Spleen (tissue), 7 donors: ENCODE data around the gene FRYL.

Source experiments
- CTCF ChIP-seq, 11 experiments: fragments of 200-600 bp in 7 of 11; fragments of 450-650 bp in 4 of 11; sonication (generic) in 4 of 11; IDR thresholded peaks in 8 of 11; conservative IDR thresholded peaks in 3 of 11; 1 replicate in 7 of 11; 2 replicates in 4 of 11; pipeline versions ENCODE4 v1.4.0 to v1.8.0; 2016 to 2021; ENCODE audit warnings: antibody characterized with exemption in 11 of 11, inconsistent platforms in 4 of 11, mild to moderate bottlenecking in 1 of 11
- POLR2A ChIP-seq, 3 donors: fragments of 450-650 bp; IDR thresholded peaks; one replicate each; pipeline ENCODE4 v1.5.1; 2017; ENCODE audit warnings: antibody characterized with exemption in 3 of 3, mild to moderate bottlenecking in 1 of 3
- POLR2AphosphoS5 ChIP-seq, 3 donors: sonication (generic); formaldehyde crosslinking; IDR thresholded peaks; one replicate each; pipeline ENCODE4 v1.5.1; 2017; ENCODE audit warnings: antibody characterized with exemption in 3 of 3
- donor health status: DM: no; HTN: no; CAD: no; lungs with moderate emphysema.
- donor health status: DM: no; HTN: no; CAD: no.
- donor health status: DM: no; HTN: no; CAD: no.

GRCh38 chr4:48653217-48654014, 126.7 kb downstream of the FRYL start:
- TF ChIP-seq POLR2AphosphoS5 (IDR thresholded peaks at IDR 0.05) (no peak), POLR2A (IDR thresholded peaks at IDR 0.05) (no peak), CTCF (IDR thresholded peaks at IDR 0.05 in 8 of 11, conservative IDR thresholded peaks at IDR 0.05 in 3 of 11) (no peak)
